DMS114 treated with DMSO at 0.1 percent for 48 hours (cell line): Measurements from ENCODE around the gene SLC1A5.

ENCODE experiments used
- DNase-seq: peaks from one replicate; lab custom pipeline; 2025; ENCODE audit not compliant: unreplicated experiment; lab: John Stamatoyannopoulos, UW

The SLC1A5 gene

DNA sequence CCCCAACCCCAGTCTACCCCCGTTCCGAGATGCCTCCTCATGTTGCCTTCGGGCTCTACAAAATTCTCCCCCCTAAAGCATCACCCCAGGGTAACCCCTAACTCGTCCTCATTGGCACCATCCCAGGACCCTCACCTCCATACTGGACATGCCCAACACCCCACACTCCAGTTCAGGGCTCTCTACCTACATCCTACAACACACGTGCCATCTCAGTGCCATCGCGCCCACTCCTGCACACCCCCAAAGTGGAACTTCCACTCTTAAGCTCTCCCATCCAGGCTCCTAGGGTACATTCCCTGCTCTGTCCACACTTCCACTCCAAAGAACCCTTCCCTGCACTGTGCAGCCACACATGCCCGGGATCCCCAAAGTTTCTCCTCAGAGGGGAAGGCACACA is 43.4 kb downstream of the SLC1A5 start:
- DNase-seq = no peak

DNA sequence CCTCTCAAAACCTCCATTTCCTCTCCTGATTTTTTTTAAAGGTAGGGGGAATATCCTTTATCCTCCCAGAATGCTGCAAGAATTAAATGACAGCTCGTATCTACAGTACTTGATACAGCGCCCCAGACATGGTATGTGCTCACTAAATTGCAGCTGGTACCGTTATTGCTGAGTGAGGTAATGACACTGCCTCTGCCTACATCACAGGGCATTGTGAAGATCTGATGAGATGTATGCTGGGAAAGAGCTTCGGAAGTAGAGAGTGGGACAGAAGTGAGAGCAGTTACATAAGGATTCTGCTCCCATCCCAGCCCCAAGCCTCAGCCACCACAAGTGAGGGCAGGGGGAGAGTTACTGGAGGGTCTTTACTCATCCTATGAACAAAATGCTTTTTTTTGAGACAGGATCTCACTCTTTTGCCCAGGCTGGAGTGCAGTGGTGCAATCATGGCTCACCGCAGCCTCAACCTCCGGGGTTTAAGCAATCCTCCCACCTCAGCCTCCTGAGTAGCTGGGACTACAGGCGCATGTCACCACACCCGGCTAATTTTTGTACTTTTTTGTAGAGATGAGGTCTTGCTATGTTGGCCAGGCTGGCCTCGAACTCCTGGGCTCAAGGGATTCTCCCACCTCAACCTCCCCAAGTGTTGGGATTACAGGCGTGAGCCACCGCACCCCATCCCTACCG is 44.2 kb downstream of the SLC1A5 start:
- DNase-seq = no peak

GRCh38 chr19:46742926-46743480 is 45.4 kb downstream of the SLC1A5 start:
- DNase-seq = no peak

DNA sequence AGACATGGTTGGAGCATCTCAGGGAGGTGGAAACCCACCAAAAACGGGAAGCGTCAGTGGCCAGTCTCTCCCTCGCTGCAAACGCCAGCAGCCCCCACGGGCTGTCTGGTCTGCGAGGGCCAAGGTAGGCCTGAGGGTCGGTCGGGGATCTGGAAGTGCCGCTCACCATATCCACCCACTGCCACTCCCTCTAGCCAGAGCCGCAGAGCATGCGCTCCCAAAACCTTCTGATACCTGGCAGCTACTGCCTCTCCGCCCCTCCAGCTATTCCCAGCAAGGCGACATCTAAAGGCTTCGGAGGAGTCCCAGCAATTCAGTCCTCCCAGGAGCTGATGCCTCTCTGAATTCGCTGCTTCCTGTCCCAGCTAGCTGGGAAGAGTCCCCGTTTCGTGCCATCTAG is 46.9 kb downstream of the SLC1A5 start:
- no peak for DNase-seq

- no peak for DNase-seq
Observed at GRCh38 chr19:46739290-46739771, 49.1 kb downstream of the SLC1A5 start.

DNA sequence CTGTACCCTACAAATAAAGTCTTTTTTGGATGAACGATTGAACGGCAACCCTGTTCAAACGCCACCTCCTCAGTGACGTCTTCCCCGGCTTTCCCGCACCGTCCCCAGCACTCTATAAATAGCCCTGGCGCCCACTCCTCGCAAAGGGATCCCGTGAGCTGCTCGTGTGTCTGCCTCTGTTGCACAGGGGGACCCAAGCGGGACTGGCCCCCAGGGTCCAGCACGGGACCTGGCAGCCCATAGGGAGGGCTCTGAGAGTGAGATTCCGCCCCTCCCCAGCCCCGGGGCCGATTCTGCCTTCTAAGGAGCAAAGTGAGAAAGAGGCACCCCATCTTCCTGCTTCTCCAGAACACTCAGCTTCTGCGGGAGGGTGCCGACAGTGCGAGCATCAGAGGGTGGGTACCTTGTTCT is 50.6 kb downstream of the SLC1A5 start:
- DNase-seq = no peak

DNA sequence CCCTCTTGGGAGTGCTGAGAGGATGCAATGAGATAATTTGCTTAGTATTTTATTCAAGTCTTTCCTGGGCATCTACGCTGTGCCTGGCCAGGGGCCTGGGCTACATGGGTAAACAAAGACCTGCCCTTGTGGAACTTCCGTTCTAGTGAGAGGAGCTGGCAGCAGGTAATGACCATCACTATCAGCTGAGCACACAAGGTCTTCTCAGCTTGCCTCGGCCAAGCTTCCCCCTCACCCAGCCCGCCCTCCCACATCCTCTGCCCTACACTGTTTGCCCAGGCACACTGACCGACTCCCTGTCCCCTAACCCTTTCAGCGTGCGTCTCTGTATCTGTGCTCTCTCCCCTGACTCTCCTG is 51.1 kb downstream of the SLC1A5 start:
- DNase-seq = no peak

DNA sequence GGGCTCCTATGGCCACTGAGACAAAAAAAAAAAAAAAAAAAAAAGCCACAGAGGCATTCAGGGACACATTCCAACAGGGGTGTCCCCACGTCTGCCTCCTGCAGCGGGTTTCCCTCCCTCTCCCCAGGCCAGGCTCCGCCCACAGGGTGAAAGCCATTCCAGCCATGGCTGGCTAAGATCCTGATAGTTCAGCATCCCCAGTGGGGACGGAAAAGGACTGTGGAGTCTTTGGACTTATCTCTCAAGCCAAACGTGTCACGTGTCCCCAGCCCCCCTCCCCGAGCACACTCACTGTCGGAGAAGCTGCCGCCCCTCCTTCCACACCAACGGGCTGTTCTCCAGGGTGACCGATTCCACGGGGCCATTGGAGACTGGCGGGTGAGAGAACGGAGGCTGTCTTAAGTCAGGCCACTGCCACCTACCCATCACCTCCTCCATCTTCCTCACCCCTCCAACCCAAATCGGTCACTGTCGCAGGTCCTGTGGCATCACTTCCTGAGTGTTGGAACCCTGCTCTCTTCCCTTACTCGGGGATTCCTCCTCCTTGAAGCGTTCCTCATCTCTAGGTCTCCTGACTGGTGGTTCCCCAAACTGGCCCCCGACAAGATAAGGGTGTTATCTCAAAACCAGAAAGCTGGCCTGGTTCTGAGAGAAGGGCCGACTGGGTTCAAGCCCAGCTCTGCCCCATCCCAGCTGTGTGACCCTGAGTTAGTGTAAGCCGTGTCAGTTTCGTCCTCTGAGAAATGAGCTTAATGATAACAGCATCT is 51.7 kb downstream of the SLC1A5 start:
- no peak for DNase-seq

GRCh38 chr19:46733690-46734292 is 54.6 kb downstream of the SLC1A5 start:
- no peak for DNase-seq

GRCh38 chr19:46732966-46733689 is 55.3 kb downstream of the SLC1A5 start:
- no peak for DNase-seq

DNA sequence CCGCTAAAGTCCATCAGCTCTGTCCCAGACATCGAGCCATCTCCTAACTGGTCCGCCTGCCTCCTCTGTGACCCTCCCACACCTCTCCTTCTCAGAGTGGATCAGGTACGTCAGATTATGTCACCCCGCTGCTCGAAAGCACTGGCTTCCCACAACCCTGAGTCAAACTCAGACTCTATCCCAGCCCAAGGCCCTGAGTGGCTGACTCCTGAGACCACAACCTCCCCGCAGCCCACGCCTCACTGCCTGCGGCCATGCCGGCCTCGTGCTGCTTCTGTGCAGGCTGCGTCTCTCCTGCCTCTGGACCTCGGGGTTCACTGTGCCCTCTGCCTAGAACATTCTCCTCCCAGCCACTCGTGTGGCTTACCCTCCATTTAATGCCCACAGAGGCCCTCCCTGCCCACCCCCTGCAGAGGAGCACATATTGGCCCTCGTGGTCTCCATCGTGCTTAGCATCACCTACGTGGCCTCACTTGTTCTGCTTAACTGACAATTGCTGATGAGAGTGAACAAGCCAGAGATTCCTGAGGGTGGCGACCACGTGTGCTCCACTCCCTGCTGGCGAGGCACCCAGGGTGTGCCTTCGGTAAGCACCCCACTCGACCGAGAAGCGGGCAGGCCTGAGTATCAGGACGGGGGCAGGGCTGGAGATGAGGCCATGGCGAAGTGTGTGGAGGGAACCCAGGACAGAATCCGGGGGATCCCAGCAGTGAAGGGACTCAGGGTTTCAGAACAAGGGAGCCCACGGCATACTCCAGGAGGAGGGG is 56.0 kb downstream of the SLC1A5 start:
- DNase-seq = no peak

DNA sequence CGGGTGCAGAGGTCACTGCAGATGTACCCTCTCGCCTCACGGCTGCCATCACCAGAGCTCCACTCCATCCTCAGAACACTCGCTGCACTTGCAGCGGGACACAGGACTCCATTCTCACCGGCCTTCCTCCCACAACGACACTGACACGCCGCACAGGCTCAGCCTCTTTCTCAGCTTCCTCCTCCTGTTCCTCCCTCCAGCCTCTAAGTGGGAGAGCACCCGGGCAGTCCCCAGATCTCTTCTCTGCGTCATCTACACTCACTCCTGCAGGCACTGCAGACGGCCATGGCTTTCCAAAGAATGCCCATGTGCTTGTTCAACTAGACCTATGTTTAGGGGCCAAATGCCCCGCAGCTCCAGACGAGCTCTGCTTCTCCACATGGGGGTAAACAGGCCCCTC is 56.8 kb downstream of the SLC1A5 start:
- no peak for DNase-seq

GRCh38 chr19:46731007-46731501 is 57.3 kb downstream of the SLC1A5 start:
- DNase-seq = no peak

DNA sequence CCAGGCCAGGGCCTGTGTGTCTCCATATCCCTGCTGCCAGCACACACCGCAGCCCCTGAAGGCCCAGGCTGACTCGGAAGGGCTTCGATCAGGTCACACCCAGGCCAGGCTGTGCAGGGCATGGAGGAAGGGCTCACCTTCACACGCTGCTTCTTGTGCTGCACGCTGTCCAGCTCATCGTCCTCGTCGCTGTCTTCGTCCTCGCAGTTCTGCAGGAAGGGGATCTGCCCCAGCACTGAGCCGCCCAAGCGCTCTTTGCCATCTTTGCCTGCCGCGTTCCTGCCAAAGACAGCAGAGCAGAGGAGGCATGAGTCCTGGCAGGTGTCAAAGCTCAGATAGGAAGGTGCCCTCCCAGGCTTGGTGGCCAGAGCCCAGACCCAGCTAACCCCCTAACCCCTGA is 57.8 kb downstream of the SLC1A5 start:
- no peak for DNase-seq

DNA sequence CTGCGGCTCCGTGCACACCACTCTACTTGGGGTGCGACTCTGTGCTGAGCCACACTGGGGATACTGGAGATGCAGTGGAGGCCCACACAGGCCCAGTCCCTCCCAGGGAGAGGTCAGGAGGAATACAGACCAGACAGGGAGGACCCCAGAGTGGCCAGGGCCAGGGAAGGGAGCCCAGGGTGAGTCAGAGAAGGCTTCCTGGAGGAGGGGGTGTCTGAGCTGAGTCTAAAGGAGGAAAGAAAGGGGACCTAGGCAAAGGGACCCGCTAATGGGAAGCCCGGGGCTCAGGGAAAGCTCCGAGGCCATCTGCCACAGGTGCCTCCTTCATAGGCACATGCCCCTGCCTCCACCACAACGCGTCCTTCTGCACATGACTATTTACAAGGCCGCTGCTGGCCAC is 58.2 kb downstream of the SLC1A5 start:
- DNase-seq = no peak

DNA sequence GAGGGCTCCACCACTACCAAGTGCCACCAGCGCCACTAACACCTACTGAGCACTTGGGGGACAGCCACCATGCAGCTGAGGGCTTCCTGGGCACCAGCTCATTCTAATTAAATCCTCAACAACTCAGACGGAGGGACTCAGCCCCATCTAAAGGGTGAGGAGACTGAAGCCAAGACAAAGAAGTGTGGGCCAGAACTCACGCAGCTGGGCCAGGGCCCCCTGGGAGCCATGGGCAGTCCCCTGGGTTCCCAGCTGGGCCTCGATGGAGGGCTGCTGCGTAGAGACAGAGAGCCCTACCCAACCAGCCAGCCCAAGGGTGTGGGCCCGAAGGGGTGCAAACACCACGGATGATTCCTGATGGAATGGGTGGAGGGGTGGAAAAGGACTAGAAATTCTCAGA is 58.7 kb downstream of the SLC1A5 start:
- no peak for DNase-seq

DNA sequence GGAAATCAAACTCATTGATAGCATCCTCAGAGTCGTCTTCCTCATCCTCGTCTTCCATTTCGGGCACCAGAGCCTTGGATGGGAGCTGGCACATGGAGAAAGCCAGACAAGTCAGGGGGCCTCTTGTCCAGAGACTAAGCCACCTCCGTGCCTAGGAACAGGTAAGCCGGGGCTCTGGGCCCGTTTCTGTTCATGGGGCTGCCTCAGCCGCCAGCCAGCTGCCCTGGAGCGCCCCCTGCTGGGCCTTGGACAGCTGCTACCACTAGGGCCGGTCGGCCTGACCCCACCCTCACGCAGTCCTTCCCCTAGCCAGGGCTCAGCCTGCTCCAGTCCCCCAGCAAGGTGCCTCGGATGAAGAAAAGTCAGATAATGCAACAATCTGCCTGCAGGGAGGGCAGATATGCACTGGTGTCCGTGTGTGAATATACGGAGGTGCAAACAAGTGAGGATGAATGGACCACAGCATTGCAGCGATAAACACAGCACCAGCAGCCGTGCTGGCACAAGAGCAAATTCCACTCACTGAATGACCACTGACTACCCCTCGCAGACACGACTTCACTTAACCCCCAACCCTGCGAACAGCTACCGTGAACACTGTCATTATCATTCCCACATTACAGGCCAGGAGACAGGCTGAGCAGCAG is 59.6 kb downstream of the SLC1A5 start:
- DNase-seq = no peak

DNA sequence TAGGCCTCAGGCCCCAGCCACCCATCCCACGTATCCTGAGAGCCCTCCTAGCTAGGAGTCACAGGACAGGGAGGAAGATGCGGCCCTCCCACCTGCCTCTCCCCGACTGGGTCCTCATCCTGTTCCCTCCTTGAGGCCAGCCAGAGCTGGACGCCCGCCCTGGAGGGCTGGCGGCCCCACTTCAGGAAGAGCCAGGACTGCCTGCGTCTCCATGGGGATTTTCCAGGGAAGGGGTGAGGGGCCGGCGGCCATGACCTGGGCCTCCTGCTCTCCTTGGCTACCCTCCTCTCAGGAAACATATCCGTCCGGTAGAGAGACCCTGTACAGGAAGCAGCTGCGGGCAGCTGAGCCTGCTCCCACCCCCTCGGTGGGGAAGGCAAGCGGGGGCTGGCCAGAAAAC is 60.2 kb downstream of the SLC1A5 start:
- no peak for DNase-seq

DNA sequence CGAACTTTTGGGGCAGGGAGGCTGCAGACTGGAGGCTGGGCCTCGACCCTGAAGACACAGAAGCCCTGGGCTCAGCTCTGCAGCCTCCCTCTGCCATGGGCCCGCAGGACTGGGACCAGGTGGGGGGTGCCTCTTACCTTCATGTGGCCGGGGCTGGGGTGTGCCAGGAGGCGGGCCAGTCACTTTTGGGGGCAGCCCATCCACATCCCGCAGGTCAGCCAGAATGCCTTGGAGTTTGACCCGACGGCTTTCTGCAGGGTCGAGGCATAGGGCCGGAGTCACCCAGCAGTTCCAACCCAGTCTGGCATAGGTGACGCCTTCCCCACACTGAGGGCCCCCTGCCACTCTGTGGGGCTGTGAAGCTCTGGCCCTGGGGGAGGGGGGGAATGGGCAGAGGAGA is 60.6 kb downstream of the SLC1A5 start:
- DNase-seq = no peak

- DNase-seq = no peak
Observed at GRCh38 chr19:46726971-46727501, 61.4 kb downstream of the SLC1A5 start.
